Measurements from ENCODE around the gene MACO1.
"Not testable (repeated sequence)": the region's sequence is repeated elsewhere in the genome, so short reads cannot be mapped to it uniquely, and the experiment has no call there.

MACO1 gene

DNA sequence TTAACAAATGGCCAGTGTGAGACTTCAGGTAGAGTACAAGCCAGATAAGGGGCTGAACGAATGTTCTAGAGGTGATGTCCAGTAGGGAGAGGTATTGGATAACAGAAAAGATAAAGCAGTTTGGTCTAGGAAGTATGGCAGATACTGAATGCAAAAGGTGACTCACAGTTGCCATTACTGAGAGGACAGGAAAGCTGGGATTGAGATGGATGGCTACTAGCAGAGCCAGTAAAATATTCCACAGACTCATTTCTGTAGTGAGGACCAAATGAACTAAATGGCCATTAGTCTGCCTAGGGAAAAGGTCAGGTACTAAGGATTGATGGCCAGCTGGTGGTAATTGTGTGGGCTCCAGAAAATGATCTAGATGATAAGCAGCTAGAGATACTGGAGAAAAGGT is 11.5 kb downstream of the MACO1 start:
- H3K4me3 ChIP-seq, result no peak overlapping the region
- no peak overlapping the region for H3K27ac ChIP-seq
- DNase-seq (ENCODE audit: low spot score), result no peak
- TF ChIP-seq CTCF (IDR thresholded peaks at IDR 0.05), result no peak

- H3K27ac ChIP-seq, result no peak overlapping the region
These were observed 12.5 kb downstream of the MACO1 start for GRCh38 chr1:25443030-25443699.

GRCh38 chr1:25444604-25445003 is 13.9 kb downstream of the MACO1 start:
- DNase-seq (ENCODE audit: low spot score); H3K4me3 ChIP-seq; H3K27ac ChIP-seq: not testable (repeated sequence)

More at GRCh38 chr1:25443030-25443699, 12.5 kb downstream of the MACO1 start:
- no peak for DNase-seq (ENCODE audit: low spot score)
- H3K4me3 ChIP-seq, result no peak overlapping the region
- no peak for TF ChIP-seq CTCF (IDR thresholded peaks at IDR 0.05)

GRCh38 chr1:25445993-25446538 is 15.4 kb downstream of the MACO1 start:
- DNase-seq (ENCODE audit: low spot score), result no peak
- H3K27ac ChIP-seq, result no peak overlapping the region
- no peak for TF ChIP-seq CTCF (IDR thresholded peaks at IDR 0.05)
- no peak overlapping the region for H3K4me3 ChIP-seq

DNA sequence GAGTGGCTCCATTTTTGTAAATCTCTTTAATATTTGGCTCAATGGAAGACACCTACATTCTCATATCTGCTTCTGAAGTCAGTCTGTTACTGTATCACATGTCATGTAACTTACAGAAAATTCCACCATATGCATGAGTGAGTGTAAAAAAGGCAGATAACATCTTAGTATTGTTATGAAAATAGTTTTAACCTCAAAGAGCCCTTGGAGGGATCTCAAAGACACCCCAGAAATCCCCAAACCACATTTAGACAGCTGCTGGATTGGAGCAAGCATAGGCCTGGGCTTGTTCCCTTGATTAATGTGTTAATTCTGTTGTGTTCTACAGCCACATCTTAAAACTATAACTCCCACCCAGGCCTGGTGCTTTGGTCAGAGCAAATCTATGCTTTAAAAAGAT is 16.9 kb downstream of the MACO1 start:
- H3K4me3 ChIP-seq, result no peak overlapping the region
- no peak for DNase-seq (ENCODE audit: low spot score)
- no peak for TF ChIP-seq CTCF (IDR thresholded peaks at IDR 0.05)
- no peak overlapping the region for H3K27ac ChIP-seq

- no peak for TF ChIP-seq CTCF (IDR thresholded peaks at IDR 0.05)
- DNase-seq (ENCODE audit: low spot score), result no peak
- Histone ChIP-seq H3K4me3 (no peak overlapping the region), H3K27ac (no peak overlapping the region)
These were observed 20.2 kb downstream of the MACO1 start for GRCh38 chr1:25450891-25451290.

DNA sequence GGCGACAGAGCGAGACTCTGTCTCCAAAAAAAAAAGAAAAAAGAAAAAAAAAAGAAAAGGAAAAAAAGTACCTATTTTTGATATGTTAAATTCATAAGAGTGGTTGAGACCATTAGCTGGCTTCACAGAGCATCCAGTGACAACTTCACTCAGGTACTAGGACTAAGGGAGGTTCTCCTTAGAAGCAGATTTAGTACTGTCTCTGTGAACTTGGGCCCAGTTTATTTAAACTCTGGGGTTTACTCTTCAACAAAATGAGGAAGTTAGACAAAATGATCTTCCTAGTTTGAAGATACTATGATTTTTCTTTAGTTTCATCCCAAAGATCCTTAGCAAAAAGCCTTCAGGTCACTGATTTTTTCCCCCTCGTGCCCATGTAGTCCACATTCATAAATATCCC is 21.2 kb downstream of the MACO1 start:
- no peak for DNase-seq (ENCODE audit: low spot score)
- TF ChIP-seq CTCF (IDR thresholded peaks at IDR 0.05), result no peak
- no peak overlapping the region for H3K27ac ChIP-seq
- no peak overlapping the region for H3K4me3 ChIP-seq
